ENCODE data around the gene GNAS-AS1. TPM values are rescaled to one million over a fixed set of nuclear protein-coding genes. Genes with fewer than 3 reads are reported as not detected.

Gene GNAS-AS1
- total RNA-seq, 6 experiments from 2014 or later = 1.0 to 1.5 (median 1.3) TPM

DNA sequence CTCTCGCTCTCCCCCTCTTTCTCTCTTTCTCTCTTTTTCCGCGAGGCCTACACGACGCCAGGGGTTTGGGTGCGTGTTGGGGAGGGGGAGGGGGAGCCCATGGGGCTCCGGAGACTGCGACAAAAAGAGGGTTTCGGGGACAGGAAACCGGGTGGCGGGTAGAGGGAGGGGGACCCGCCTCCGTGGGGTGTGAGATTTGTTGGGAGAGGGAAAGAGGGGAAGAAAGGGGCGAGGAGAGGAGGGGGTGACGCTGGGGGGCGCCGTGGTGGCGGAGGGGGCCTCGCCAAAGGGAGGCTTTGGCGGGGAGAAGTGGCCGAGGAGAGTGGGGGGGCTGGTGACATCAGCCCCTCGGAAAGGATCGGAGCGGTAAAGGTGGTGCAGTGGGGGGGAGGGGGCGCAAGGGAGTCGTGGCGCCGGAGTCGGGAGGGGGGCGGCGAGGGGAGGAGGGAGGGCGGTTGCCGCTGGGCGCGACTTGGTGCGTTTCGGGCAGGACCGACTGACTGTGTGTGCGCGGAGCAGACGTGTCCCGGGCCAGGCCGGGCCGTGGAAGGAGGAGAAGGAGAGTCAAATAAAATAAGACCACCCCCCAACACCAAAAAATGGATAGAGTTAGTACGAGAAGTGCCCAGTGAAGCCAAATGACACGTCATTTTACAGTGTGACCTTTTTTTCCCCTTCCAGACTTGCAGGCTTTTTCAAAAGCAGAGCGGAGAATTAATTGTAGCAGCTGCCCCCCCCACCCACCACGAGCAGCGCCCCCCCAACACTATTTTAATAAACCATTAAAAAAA, 41.6 kb upstream of the GNAS-AS1 start:
- H3K36me3 Mint-ChIP-seq (ENCODE audit: low read depth) = peaks cover 21% of the 10 kb centered on the region
- peak overlapping the region; percentile 95 for H3K4me3 Mint-ChIP-seq
- no peaks in the 10 kb centered on the region for H3K9me3 Mint-ChIP-seq
- H3K27ac Mint-ChIP-seq = peak overlapping the region; percentile 95
- peaks cover 4% of the 10 kb centered on the region for H3K27me3 Mint-ChIP-seq (ENCODE audit: insufficient read depth)
- TF ChIP-seq, protein P1, sequence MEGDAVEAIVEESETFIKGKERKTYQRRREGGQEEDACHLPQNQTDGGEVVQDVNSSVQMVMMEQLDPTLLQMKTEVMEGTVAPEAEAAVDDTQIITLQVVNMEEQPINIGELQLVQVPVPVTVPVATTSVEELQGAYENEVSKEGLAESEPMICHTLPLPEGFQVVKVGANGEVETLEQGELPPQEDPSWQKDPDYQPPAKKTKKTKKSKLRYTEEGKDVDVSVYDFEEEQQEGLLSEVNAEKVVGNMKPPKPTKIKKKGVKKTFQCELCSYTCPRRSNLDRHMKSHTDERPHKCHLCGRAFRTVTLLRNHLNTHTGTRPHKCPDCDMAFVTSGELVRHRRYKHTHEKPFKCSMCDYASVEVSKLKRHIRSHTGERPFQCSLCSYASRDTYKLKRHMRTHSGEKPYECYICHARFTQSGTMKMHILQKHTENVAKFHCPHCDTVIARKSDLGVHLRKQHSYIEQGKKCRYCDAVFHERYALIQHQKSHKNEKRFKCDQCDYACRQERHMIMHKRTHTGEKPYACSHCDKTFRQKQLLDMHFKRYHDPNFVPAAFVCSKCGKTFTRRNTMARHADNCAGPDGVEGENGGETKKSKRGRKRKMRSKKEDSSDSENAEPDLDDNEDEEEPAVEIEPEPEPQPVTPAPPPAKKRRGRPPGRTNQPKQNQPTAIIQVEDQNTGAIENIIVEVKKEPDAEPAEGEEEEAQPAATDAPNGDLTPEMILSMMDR (IDR thresholded peaks at IDR 0.05) = peak; percentile 44
- peaks cover 42% of the 10 kb centered on the region for H3K4me1 Mint-ChIP-seq (ENCODE audit: low read depth)
- DNase-seq = peak; percentile 43

DNA sequence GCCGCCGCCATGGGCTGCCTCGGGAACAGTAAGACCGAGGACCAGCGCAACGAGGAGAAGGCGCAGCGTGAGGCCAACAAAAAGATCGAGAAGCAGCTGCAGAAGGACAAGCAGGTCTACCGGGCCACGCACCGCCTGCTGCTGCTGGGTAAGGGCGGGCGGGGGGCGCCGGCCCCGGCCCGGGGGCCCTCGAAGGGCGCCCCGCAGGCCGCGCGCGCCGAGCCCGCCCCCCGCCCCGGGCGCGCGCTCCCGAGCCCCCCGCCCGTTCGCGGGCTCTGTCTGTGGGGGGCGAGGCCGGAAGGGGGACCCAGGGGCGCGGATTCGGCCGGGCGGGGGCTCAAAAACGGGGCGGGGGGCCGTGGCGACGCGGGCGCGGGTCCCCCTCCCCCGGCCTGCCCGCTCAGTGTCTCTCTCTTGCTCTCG, 41.0 kb upstream of the GNAS-AS1 start:
- peak overlapping the region; percentile 95 for H3K27ac Mint-ChIP-seq
- TF ChIP-seq, protein P1 (IDR thresholded peaks at IDR 0.05) = no peak
- peak overlapping the region; percentile 95 for H3K4me3 Mint-ChIP-seq
- H3K27me3 Mint-ChIP-seq (ENCODE audit: insufficient read depth) = peaks cover 4% of the 10 kb centered on the region
- no peaks in the 10 kb centered on the region for H3K9me3 Mint-ChIP-seq
- H3K36me3 Mint-ChIP-seq (ENCODE audit: low read depth) = peaks cover 15% of the 10 kb centered on the region
- DNase-seq = peak; percentile 19
- H3K4me1 Mint-ChIP-seq (ENCODE audit: low read depth) = peaks cover 36% of the 10 kb centered on the region

DNA sequence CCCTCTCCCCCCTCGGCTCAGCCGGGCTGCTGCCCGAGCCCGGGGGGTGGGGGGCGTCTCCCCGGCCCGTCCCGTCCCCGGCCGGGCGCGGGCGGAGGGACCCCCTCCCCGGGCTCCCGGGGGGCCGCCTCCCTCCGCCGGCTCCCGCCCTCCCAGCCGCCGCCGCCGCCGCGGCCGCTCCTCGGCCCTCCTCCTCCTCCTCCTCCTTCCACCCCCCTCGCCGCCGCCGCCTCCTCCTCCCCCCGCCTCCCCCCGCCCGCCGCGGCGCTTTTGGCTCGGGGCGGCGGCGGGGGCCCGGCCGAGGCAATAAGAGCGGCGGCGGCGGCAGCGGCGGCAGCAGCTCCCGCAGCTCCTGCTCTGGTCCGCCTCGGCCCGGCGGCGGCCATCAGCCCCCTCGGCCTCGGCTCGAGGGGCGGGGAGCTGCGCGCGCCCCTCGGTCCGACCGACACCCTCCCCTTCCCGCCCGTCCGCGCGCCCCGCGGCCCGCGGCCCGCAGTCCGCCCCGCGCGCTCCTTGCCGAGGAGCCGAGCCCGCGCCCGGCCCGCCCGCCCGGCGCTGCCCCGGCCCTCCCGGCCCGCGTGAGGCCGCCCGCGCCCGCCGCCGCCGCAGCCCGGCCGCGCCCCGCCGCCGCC, 40.5 kb upstream of the GNAS-AS1 start:
- peak; percentile 38 for DNase-seq
- Mint-ChIP-seq H3K36me3 (ENCODE audit: low read depth) (peaks cover 13% of the 10 kb centered on the region), H3K4me1 (ENCODE audit: low read depth) (peaks cover 31% of the 10 kb centered on the region), H3K27ac (peak overlapping the region; percentile 95), H3K4me3 (peak overlapping the region; percentile 95), H3K27me3 (ENCODE audit: insufficient read depth) (peaks cover 4% of the 10 kb centered on the region), H3K9me3 (no peaks in the 10 kb centered on the region)
- TF ChIP-seq, protein P1 (IDR thresholded peaks at IDR 0.05) = no peak

DNA sequence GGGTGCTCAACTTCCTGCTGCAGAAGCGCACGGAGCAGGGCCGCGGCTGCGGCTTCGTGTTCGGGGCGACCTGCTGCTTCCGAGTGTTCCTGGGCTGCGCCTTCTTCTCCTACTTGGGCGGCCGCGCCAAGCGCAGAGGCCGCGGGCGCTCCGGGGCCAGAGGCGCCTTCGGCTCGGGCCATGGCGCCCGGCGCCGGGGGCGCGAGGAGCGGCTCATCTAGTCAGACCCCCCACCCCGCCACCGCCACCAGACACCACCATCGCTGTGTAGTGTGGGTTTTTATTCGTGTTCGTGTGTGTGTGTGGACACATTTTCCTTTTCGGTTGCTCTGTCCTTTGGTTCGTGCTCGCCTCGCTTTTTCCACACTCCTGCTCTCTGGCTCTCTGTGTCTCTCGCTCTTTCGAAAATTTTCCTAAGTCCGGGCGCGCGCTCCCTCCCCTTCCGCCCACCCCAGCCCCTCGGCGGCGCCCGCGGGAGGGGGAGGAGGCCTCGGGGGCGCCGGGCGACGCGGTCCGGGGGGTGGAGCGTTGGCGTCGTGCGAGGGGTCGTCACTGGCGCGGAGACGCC, 39.9 kb upstream of the GNAS-AS1 start:
- Mint-ChIP-seq H3K9me3 (no peaks in the 10 kb centered on the region), H3K27ac (peak overlapping the region; percentile 87)

GRCh38 chr20:58889798-58890517, 39.3 kb upstream of the GNAS-AS1 start:
- Mint-ChIP-seq H3K36me3 (ENCODE audit: low read depth) (peaks cover 7% of the 10 kb centered on the region), H3K4me1 (ENCODE audit: low read depth) (peaks cover 19% of the 10 kb centered on the region), H3K4me3 (peak overlapping the region; percentile 93), H3K27me3 (ENCODE audit: insufficient read depth) (peaks cover 4% of the 10 kb centered on the region), H3K27ac (peak overlapping the region; percentile 88), H3K9me3 (no peaks in the 10 kb centered on the region)
- TF ChIP-seq, protein P1 (IDR thresholded peaks at IDR 0.05) = no peak
- DNase-seq = no peak

More for the DNA sequence above, 39.9 kb upstream of the GNAS-AS1 start:
- H3K27me3 Mint-ChIP-seq (ENCODE audit: insufficient read depth) = peaks cover 4% of the 10 kb centered on the region
- peaks cover 25% of the 10 kb centered on the region for H3K4me1 Mint-ChIP-seq (ENCODE audit: low read depth)
- TF ChIP-seq, protein P1 (IDR thresholded peaks at IDR 0.05) = no peak
- peaks cover 7% of the 10 kb centered on the region for H3K36me3 Mint-ChIP-seq (ENCODE audit: low read depth)
- DNase-seq = peak; percentile 55
- peak overlapping the region; percentile 93 for H3K4me3 Mint-ChIP-seq
